22Rv1 (cell line): ENCODE results near the gene MARK4.

Source experiments
- ZFX ChIP-seq: fragments of 450-650 bp; IDR thresholded peaks from 2 replicates; pipeline ENCODE4 v1.6.1; 2017; ENCODE audit warnings: antibody characterized with exemption, borderline replicate concordance
- TF ChIP-seq, protein P1 (sequence below): fragments of 450-650 bp; IDR thresholded peaks from 2 replicates; pipeline ENCODE4 v1.5.1; 2017; ENCODE audit warnings: mild to moderate bottlenecking

DNA sequence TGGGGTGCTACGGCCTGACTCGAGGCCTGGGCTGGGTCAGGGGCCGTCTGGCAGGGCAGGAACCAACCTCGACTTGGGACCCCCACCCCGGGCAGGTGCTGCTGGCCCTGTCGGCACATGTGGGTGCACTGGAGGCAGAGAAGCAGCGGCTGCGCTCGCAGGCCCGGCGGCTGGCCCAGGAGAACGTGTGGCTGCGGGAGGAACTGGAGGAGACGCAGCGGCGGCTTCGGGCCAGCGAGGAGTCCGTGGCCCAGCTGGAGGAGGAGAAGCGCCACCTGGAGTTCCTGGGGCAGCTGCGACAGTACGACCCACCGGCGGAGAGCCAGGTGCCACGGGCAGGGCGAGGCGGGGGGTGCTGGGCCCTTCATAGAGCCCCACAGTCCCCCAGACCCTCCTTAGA is 95.4 kb downstream of the MARK4 start:
- TF ChIP-seq, protein P1, sequence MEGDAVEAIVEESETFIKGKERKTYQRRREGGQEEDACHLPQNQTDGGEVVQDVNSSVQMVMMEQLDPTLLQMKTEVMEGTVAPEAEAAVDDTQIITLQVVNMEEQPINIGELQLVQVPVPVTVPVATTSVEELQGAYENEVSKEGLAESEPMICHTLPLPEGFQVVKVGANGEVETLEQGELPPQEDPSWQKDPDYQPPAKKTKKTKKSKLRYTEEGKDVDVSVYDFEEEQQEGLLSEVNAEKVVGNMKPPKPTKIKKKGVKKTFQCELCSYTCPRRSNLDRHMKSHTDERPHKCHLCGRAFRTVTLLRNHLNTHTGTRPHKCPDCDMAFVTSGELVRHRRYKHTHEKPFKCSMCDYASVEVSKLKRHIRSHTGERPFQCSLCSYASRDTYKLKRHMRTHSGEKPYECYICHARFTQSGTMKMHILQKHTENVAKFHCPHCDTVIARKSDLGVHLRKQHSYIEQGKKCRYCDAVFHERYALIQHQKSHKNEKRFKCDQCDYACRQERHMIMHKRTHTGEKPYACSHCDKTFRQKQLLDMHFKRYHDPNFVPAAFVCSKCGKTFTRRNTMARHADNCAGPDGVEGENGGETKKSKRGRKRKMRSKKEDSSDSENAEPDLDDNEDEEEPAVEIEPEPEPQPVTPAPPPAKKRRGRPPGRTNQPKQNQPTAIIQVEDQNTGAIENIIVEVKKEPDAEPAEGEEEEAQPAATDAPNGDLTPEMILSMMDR: peak; percentile 61
- no peak for TF ChIP-seq ZFX
